HepG2 (cell line): ENCODE measurements around the gene LDLRAD4. TPM values are rescaled to one million over a fixed set of nuclear protein-coding genes. Genes with fewer than 3 reads are reported as not detected.

ENCODE experiments used
- ATAC-seq: fragments of 200-7000 bp; cut with Tn5 transposase; 3 replicates; pipeline ENCODE4 v1.9.1; 2020; ENCODE audit warnings: mild to moderate bottlenecking, moderate library complexity
- BruUV-seq: library from RNA; stranded (reverse); fragments of 400-500 nt; replicated peaks from 2 replicates; lab custom pipeline; 2021; lab: Mats Ljungman, UMichigan
- CTCF ChIA-PET: fragments of 300-600 bp; formaldehyde crosslinking; extraction: SDS; loops from one replicate; lab custom pipeline; 2021; ENCODE audit warnings: low total read pairs, inconsistent platforms, low intra/inter-chr PET ratio; lab: Yijun Ruan, JAX
- POLR2A ChIA-PET: fragments of 350-600 bp; sonication (Branson Sonifier 250); formaldehyde crosslinking; loops from one replicate; lab custom pipeline; 2020; ENCODE audit warnings: antibody characterized with exemption, inconsistent platforms; lab: Yijun Ruan, JAX
- DNase-seq: peaks from one replicate; pipeline ENCODE4 v3.0.0-alpha.2; 2015; ENCODE audit warnings: low spot score
- FAIRE-seq: peaks from 3 replicates; lab custom pipeline; 2011; peaks lifted over from hg19 to GRCh38; lab: Jason Lieb, UNC
- H2AFZ ChIP-seq: one replicate; pipeline ENCODE4 v1.6.1; 2011; ENCODE audit warnings: low read length, inconsistent platforms
- H3K27ac ChIP-seq: fragments of 300-600 bp; 3 replicates; pipeline ENCODE4 v1.8.0; 2011; ENCODE audit warnings: mixed run types, mild to moderate bottlenecking, mixed read lengths, low read length, inconsistent platforms; ENCODE audit not compliant: insufficient read depth; ENCODE audit errors: extremely low read length
- H3K27me3 ChIP-seq, 2 experiments: fragments of 200-600 bp in 1 of 2; 2 replicates in 1 of 2; 3 replicates in 1 of 2; pipeline versions ENCODE4 v1.6.0 to v1.8.0; 2011; ENCODE audit warnings: low read length in 2 of 2, mild to moderate bottlenecking in 2 of 2, moderate library complexity in 2 of 2, inconsistent platforms in 1 of 2; ENCODE audit not compliant: insufficient read depth in 2 of 2, control insufficient read depth in 1 of 2
- H3K36me3 ChIP-seq, 2 experiments: fragments of 200-600 bp in 1 of 2; replicated peaks in 1 of 2; 2 replicates in 1 of 2; 3 replicates in 1 of 2; pipeline versions ENCODE4 v1.5.1 to v1.8.0; 2011; ENCODE audit warnings: low read length in 2 of 2, inconsistent platforms in 1 of 2; ENCODE audit not compliant: insufficient read depth in 2 of 2, control insufficient read depth in 1 of 2
- H3K4me1 ChIP-seq: 2 replicates; pipeline ENCODE4 v1.5.1; 2012; ENCODE audit warnings: low read length, inconsistent platforms; ENCODE audit not compliant: insufficient read depth
- H3K4me2 ChIP-seq: 2 replicates; pipeline ENCODE4 v1.6.0; 2011; ENCODE audit warnings: low read depth, low read length, inconsistent platforms
- H3K4me3 ChIP-seq, 3 experiments: fragments of 200-600 bp in 1 of 3; sonication (generic), shearing (Covaris generic) in 1 of 3; replicated peaks in 1 of 3; 2 replicates each; pipeline ENCODE4 v1.5.1; 2011 to 2016; ENCODE audit warnings: low read length in 3 of 3, inconsistent platforms in 2 of 3, low read depth in 2 of 3, mild to moderate bottlenecking in 2 of 3, control low read depth in 1 of 3, mixed read lengths in 1 of 3; ENCODE audit not compliant: insufficient read depth in 1 of 3
- H3K79me2 ChIP-seq: one replicate; pipeline ENCODE4 v1.6.1; 2011; ENCODE audit warnings: low read length, inconsistent platforms; ENCODE audit not compliant: insufficient read depth
- H3K9ac ChIP-seq: 2 replicates; pipeline ENCODE4 v1.6.0; 2011; ENCODE audit warnings: mild to moderate bottlenecking, low read depth, low read length, inconsistent platforms; ENCODE audit not compliant: insufficient read depth
- H3K9me3 ChIP-seq: 2 replicates; pipeline ENCODE4 v1.5.1; 2012; ENCODE audit warnings: mild to moderate bottlenecking, low read length
- H4K20me1 ChIP-seq: 2 replicates; pipeline ENCODE4 v1.6.0; 2011; ENCODE audit warnings: inconsistent platforms, mild to moderate bottlenecking, low read length, moderate library complexity; ENCODE audit not compliant: insufficient read depth
- HMG20B ChIP-seq: conservative IDR thresholded peaks from 2 replicates; pipeline ENCODE4 v1.6.1; 2016; ENCODE audit warnings: missing genetic modification reagents, missing compliant biosample characterization
- MXI1 ChIP-seq: IDR thresholded peaks from 3 replicates; pipeline ENCODE4 v1.6.1; 2012; ENCODE audit warnings: low read depth, low read length, inconsistent platforms, borderline replicate concordance
- SIX4 ChIP-seq: sonication (generic); formaldehyde crosslinking; IDR thresholded peaks from 2 replicates; pipeline ENCODE4 v1.4.0; 2020; ENCODE audit warnings: missing genetic modification reagents
- SOX6 ChIP-seq, 2 experiments: fragments of 450-650 bp in 1 of 2; sonication (generic) in 1 of 2; formaldehyde crosslinking in 1 of 2; IDR thresholded peaks; 2 replicates each; pipeline versions ENCODE4 v1.4.0 to v1.6.1; 2017 to 2020; ENCODE audit warnings: antibody characterized with exemption in 1 of 2, mild to moderate bottlenecking in 1 of 2, missing genetic modification reagents in 1 of 2
- XRCC5 ChIP-seq: fragments of 200-400 bp; formaldehyde crosslinking; optimal IDR thresholded peaks from 2 replicates; pipeline ENCODE3; 2017; ENCODE audit warnings: mild to moderate bottlenecking, low read length
- ZC3H13 ChIP-seq: sonication (generic); formaldehyde crosslinking; IDR thresholded peaks from 2 replicates; pipeline ENCODE4 v1.8.1; 2023; ENCODE audit warnings: mild to moderate bottlenecking, missing genetic modification reagents, moderate library complexity
- ZNF496 ChIP-seq: sonication (generic); formaldehyde crosslinking; IDR thresholded peaks from 2 replicates; pipeline ENCODE4 v1.8.1; 2023; ENCODE audit warnings: mild to moderate bottlenecking, moderate library complexity, missing genetic modification reagents; ENCODE audit not compliant: insufficient replicate concordance
- ZNF713 ChIP-seq: sonication (generic); formaldehyde crosslinking; IDR thresholded peaks from 2 replicates; pipeline ENCODE4 v1.4.0; 2020; ENCODE audit warnings: mild to moderate bottlenecking, missing genetic modification reagents
- ZNF776 ChIP-seq: sonication (generic); formaldehyde crosslinking; IDR thresholded peaks from 2 replicates; pipeline ENCODE4 v1.4.0; 2020; ENCODE audit warnings: mild to moderate bottlenecking, missing genetic modification reagents
- ZZZ3 ChIP-seq: sonication (generic); formaldehyde crosslinking; IDR thresholded peaks from 2 replicates; pipeline ENCODE4 v1.4.0; 2020; ENCODE audit warnings: missing genetic modification reagents, mild to moderate bottlenecking, borderline replicate concordance
- WGBS: methylation state at CpG from one replicate; pipeline ENCODE4 v1.1.6; 2017; ENCODE audit warnings: low lambda C conversion rate; 5-methylcytosine and 5-hydroxymethylcytosine counted together
- in situ Hi-C: cut with HindIII; loops from 2 replicates; pipeline ENCODE4 v1.10.0; 2017; ENCODE audit warnings: low pct_unique_long_range_greater_than_20kb; ENCODE audit not compliant: extremely low pct_ligation_motif_present
- intact Hi-C: fragments of 100-400 bp; cut with micrococcal nuclease; formaldehyde crosslinking; loops from one replicate; pipeline ENCODE4 v1.10.0; 2022; ENCODE audit not compliant: unreplicated experiment
- polyA plus RNA-seq, 8 experiments: library from polyadenylated mRNA; depleted of rRNA in 3 of 8; stranded (reverse) in 7 of 8; unstranded in 1 of 8; fragments of >200 nt; fragmentation: Illumina TruSeq in 4 of 8; extraction: Trizol in 4 of 8; gene quantifications; 2 replicates each; pipeline versions ENCODE4 v1.2.1 to v1.2.3, GENCODE V29; 2011 to 2016; ENCODE audit warnings: low read depth in 4 of 8, missing spikeins in 1 of 8, mixed read lengths in 1 of 8; ENCODE audit not compliant: insufficient read depth in 1 of 8
- total RNA-seq, 5 experiments: library from RNA; depleted of rRNA; stranded (reverse); fragments of >200 nt; fragmentation: Illumina TruSeq; extraction: Trizol; gene quantifications; 2 replicates each; pipeline ENCODE4 v1.2.3, GENCODE V29; 2016; ENCODE audit warnings: low read depth in 1 of 5
- TF ChIP-seq, protein P1 (sequence below): IDR thresholded peaks from 2 replicates; pipeline ENCODE4 v1.6.1; 2012; ENCODE audit warnings: inconsistent platforms
- TF ChIP-seq, protein P2 (sequence below): sonication (generic); formaldehyde crosslinking; IDR thresholded peaks from 2 replicates; pipeline ENCODE4 v1.4.0; 2020; ENCODE audit warnings: missing genetic modification reagents

The LDLRAD4 gene
- total and polyA plus RNA-seq, 2 of the 13 experiments (the other 11 are each of a cell fraction or from before 2014, with no cell fraction given) = 13.6 to 20.9 TPM

DNA sequence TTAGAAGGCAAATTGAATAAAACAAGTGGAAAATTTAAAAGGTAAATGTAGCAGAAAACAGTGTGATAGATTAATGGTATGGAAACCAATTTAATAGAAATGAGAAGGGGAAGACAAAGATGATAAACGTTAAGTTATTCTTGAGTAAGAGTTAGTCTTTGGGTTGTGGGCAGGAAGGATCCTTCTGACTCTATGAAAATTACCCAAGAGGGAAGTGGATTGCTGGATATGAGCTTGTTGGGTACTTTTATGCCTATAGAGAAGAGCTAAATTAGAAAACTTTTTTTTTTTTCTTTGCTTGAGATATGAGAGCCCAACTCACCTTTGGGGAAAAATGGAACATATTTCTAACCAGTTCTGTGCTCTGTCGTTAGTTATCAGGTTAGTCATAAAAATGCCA lies 144.0 kb downstream of the LDLRAD4 start:
- H3K4me3 ChIP-seq = no peak overlapping the region
- in situ Hi-C loops (no loop called here), intact Hi-C loops (no loop called here)
- CTCF ChIA-PET = no interaction called here
- POLR2A ChIA-PET = no interaction called here
- FAIRE-seq = no peak
- peaks cover 10% of the 10 kb centered on the region for H3K4me1 ChIP-seq
- TF ChIP-seq MXI1 (no peak), ZZZ3 (CRISPR knock-in tag) (no peak), SOX6 (IDR thresholded peaks at IDR 0.05) (no peak), SOX6 (CRISPR knock-in tag; IDR thresholded peaks at IDR 0.05) (no peak), ZNF713 (CRISPR knock-in tag) (no peak), HMG20B (CRISPR knock-in tag) (no peak), SIX4 (CRISPR knock-in tag) (no peak), ZC3H13 (CRISPR knock-in tag) (no peak), ZNF776 (CRISPR knock-in tag) (no peak), ZNF496 (CRISPR knock-in tag) (no peak), XRCC5 (no peak)
- TF ChIP-seq, protein P1, sequence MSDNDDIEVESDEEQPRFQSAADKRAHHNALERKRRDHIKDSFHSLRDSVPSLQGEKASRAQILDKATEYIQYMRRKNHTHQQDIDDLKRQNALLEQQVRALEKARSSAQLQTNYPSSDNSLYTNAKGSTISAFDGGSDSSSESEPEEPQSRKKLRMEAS = no peak
- TF ChIP-seq, protein P2, sequence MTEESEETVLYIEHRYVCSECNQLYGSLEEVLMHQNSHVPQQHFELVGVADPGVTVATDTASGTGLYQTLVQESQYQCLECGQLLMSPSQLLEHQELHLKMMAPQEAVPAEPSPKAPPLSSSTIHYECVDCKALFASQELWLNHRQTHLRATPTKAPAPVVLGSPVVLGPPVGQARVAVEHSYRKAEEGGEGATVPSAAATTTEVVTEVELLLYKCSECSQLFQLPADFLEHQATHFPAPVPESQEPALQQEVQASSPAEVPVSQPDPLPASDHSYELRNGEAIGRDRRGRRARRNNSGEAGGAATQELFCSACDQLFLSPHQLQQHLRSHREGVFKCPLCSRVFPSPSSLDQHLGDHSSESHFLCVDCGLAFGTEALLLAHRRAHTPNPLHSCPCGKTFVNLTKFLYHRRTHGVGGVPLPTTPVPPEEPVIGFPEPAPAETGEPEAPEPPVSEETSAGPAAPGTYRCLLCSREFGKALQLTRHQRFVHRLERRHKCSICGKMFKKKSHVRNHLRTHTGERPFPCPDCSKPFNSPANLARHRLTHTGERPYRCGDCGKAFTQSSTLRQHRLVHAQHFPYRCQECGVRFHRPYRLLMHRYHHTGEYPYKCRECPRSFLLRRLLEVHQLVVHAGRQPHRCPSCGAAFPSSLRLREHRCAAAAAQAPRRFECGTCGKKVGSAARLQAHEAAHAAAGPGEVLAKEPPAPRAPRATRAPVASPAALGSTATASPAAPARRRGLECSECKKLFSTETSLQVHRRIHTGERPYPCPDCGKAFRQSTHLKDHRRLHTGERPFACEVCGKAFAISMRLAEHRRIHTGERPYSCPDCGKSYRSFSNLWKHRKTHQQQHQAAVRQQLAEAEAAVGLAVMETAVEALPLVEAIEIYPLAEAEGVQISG (CRISPR knock-in tag) = no peak
- DNase-seq = no peak
- WGBS = 85% methylated on average over 2 of the region's 2 CpGs
- no peaks in the 10 kb centered on the region for H3K9me3 ChIP-seq
- BruUV-seq = no TSS peak
- H2AFZ ChIP-seq = no peak overlapping the region
- no peaks in the 10 kb centered on the region for H3K36me3 ChIP-seq
- H3K79me2 ChIP-seq = no peaks in the 10 kb centered on the region
- no peak overlapping the region for H3K27ac ChIP-seq
- H3K9ac ChIP-seq = no peak overlapping the region
- H4K20me1 ChIP-seq = no peaks in the 10 kb centered on the region
- ATAC-seq = no peak
- no peaks in the 10 kb centered on the region for H3K27me3 ChIP-seq
- H3K4me2 ChIP-seq = no peak overlapping the region
